CD4-positive, alpha-beta T cell treated with Interleukin-12 subunit alpha and Interleukin-12 subunit beta, for 1 hour (primary cell): Measurements from ENCODE around the gene GPBAR1.

Experiments
- DNase-seq: peaks from one replicate; pipeline ENCODE4 v3.0.0-alpha.2; 2020

Gene GPBAR1

DNA sequence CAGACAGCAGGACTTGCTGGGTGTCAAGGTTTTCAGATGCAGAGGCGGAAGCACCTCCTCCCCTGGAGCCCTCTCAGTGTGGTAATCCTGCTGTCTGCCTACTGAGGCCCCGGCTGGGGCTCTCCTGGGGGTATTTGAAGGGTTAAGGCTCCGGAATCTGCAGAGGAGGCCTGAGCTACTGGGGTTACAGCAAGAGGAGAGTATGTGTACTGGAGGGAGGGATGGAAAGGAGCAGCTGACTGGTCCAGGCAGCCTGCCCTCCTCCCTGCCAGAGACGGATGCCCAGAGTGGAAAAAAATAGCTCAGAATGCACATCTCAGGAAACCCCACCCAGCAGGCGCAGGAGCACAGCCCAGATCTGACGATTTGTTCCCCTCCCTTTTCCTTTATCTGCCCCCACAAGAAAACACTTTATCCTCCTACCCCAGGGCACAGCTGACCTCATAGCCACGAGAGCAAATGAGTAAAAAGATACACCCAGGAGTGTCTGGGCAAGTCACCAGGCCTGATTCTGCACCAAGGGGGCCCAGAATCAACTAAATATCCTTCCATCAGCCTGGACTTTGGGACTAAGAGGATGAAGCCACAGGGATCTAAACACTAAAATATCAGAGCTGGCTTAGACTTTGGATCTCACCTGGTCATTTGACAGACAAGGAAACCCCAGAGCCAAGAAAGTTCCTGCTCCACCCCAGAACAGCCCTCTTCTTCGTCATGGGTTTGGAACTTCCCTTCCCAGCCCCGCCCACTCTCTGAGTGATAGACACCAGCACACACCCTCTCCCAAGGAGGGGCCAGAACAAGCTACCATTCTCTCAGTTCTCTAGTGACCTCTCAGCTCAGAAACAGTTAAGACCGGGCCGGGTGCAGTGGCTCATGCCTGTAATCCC is 26.0 kb downstream of the GPBAR1 start:
- DNase-seq, result peak; percentile 91

DNA sequence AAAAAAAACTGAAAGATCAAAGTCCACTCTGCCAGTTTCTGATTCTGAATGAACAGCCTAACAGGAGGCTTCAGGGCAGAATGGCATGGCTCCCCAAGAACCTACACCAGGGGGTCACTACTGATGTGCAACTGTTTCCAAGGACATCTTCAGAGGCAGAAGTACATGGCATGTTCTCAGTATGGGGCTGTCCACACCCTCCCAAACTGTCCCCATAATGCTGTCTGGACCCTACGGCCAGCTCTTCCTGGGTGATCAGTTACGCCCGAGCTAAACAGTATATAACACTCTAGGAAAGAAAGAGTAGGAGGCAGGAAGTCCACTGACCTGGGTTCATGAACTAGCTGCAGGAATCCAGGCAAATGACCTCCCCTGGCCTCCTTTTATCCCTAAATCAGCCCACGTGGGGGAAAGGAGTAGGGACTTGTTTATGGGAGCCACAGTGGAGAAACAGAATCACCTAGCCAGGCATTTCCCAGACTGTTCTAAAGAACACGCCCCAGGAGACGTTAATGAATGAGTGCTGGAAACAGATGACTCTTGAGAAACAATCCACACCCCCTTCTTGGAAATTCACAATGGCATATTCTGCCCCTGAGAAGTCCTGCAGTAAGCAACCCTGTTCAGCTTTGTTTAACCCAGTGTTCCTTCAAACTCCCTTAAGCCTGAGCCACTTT is 29.0 kb downstream of the GPBAR1 start:
- DNase-seq, result no peak

DNA sequence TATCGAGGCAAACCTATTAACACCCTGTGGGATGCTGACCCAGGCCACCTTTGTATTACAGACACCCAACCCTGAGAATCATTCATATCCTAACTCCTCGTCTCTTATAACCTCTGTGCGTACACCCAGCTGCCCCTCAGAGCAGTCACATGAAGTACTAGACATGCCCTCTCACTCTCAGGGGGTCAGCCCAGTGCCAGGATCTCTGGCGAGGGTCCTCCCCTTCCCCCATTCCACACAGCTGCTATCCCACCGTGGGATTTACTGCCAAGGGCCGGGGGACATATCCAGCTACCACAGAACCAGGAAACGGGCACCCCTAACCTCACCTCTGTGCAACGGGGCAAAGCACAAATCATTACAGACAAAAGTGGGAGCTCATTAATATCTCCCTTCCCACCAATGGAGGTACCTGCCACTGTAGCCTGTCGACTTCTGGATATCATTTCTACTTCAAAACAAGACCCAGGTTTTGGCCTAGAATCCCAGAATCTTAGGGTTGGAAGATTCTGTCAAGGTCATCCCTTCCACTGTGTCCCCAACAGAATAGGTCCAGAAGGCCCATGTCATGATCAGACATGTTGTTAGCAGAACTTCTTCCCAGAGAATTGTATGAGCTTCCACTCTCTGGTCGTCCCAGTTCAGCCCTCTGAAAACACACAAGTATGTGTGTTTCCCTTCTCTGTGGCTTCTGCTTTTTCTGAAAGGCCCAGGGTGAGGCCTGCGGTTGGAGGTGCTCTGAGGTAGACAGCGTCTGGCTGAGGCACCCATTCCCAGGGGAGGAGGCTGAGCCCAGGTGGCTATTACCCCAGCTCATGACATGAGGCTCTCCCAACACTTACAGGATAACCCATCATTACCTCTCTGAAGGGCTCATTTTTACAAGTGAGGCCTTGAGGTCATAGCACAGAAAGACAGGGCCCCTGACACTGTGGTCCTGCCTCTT is 29.8 kb downstream of the GPBAR1 start:
- DNase-seq, result peak; percentile 72

DNA sequence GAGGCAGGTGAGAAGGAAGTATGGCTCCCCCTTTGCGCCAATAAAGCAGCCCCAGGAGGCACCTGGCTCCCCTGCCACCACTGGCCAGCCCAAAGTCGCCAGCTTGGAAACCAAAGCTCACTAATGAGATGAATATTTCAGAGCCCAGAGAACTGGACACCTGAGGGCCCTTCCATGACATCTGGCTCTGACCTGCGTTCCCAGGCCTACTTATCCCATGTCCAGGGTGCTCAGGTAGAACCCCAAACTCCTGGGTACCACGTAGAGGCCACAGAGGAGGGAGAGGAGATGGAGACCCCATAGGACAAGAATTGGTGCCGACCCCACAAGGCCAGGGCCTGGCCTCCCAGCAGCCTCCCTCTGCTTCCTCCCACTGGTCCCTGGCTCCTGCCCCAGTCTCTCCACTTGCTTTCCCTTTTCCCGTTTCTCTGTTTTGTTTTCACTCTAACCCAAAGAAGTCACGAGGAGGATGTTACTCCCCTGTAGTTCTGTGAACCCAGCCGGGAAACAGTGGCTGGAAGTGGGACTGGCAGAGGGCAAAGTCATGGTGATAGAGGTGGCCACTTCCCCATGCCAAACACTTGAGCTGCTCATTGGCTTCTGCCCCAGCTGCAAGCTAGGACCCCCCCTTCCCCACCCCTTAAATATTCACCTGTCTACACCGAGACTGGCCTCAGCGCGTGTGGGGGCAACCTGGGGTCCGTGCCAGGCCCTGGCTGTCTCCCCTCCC is 30.7 kb downstream of the GPBAR1 start:
- no peak for DNase-seq

DNA sequence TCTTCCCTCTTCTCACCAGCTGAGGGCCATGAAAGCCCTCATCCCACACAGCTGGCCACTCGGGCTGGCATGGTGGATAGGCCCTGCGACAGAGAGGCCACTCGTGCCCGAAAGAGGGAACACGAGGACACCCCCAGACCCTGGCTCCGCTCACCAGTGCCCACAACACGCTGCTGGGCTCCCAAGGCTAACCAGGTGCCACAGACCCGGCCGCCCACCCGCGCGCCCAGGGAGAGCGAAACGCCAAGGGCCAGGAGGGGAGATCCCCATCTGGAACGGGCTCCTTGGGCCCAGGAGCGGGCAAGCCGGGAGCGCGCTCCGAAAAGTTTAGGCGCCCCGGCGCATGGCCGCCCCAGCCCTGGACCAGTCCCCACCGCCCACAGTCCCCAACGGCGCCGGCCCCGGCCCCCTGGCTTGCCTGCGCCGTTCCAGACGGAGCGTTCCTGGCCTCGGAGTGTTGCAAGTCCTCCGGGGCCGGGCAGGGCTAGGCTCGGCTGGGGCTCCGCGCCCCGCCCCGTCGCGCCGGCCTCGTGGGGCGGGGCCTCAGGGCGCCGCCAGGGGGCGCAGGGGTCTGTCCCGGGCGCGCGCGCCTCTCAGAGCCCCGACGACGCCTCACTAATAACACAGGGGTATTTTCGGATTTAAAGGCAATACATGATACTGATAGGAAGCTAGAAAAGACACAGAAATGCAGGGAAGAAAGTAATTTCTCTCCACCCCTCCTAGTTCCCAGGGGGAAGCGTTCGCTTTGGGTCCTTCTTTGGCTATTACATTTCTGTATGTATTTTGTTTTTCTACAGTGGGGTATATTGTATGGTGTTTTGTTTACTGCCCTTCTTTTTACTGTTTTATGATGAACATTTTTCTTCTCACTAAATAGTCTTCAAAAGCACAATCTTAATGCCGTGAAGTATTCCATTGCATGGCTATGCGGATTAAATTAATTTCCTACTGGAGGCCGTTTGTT is 31.5 kb downstream of the GPBAR1 start, which contains the start of gene TMBIM1:
TSS of gene TMBIM1 (minus strand) at position 456 of the 967 bp plus-strand sequence. CDS start 10,362 bp downstream, outside the sequence.
- DNase-seq, result peak; percentile 88

DNA sequence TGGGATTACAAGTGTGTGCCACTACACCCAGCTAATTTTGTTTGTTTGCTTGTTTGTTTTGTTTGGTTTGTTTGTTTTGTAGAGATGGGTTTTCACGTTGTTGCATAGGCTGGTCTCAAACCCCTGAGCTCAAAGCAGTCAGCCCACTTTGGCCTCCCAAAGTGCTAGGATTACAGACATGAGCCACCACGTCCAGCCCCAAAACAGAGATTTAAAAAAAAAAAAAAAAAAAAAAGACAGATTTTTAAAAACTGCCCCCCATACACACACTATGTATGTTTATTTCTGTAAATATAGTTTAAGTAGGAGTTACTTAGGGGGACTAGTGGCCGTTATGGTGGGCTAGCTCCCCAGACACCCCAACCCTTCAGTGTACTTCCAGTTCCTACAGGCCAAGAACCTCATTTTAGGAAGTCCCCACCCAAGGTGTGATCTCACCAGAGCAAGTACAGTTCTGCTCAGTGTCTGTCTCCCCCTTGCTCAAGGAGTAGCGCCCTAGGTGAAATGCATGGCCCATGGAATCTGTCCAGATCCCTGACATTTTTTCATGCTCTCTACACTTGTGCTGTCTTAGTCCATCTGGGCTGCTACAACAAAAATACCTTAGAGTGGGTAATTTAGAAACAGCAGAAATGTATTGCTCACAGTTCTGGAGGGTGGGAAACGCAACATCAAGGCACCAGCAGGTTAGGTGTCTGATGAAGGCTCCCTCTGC is 33.1 kb downstream of the GPBAR1 start:
- DNase-seq, result no peak

DNA sequence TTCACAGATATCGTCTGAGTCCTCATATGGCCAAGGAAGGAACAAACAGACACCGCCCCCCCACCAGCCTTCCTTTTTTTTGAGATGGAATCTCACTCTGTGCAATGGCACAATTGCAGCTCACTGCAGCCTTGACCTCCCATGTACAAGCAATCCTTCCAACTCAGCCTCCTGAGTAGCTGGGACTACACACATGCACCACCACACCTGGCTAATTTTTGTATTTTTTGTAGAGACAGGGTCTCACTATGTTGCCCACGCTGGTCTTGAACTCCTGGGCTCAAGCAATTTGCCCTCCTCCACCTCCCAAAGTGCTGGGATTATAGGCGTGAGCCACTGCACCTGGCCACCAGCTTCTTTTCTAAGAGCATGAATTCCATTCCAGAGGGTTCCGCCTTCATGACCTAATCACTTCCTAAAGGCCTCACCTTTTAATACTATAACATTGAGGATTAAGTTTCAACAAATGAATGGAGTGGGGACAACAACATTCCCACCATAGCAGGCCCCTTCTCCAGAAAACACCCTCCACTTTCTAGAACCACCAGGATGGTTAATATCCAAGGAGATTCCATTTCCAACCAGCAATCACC is 33.7 kb downstream of the GPBAR1 start:
- DNase-seq, result no peak

DNA sequence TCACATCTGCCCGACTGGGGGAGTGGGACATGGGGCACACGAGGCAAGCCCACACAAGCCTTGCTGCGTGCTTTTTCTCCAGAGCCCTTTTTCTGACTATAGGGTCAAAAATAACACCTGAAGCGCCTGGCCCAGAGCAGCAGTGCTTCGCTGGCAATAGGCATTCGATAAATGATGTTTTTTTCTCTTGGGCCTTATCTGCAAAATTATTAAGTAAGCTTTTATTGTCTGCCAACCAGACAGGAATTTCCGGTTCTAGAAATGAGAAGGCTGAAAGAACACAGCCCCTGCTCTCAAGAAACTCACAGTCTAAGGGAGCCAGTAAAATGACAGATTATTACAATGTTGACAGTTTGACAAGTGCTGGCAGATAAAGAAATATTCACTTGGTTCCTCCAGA is 34.2 kb downstream of the GPBAR1 start:
- no peak for DNase-seq

DNA sequence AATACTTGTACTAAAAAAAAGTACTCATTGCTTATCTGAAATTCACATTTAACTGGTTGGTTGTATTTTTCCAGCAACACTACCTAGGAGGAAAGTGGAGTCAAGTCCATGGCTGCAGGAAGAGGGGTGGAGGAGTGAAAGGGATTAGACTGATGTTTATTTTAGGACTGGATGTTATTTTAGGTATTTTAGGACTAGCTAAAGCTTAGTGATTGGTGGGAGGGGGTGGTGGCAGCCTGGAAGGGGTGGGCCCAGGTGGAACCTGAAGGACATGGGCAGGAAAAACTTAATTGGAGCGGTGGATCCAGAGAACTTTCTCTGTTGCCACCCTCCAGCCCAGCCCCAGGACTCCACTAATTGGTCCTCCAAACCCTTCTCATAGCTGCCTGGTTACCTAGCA is 35.4 kb downstream of the GPBAR1 start:
- DNase-seq, result no peak

DNA sequence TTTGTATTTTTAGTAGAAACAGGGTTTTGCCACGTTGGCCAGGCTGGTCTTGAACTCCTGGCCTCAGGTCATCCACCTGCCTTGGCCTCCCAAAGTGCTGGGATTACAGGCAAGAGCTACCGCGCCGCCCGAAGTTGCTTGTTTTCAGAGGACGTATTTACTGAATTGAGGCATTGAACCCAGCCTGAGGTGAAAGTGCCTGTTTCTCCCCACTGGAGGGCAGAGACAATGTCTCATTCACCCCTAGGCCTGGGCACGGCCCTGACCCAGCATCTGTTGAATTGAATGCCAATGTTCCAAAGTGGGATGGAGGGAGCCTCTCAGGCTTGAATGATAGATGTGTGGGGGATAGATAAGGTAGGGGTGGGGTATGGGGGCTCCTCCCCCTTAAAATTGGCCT is 36.0 kb downstream of the GPBAR1 start:
- no peak for DNase-seq

DNA sequence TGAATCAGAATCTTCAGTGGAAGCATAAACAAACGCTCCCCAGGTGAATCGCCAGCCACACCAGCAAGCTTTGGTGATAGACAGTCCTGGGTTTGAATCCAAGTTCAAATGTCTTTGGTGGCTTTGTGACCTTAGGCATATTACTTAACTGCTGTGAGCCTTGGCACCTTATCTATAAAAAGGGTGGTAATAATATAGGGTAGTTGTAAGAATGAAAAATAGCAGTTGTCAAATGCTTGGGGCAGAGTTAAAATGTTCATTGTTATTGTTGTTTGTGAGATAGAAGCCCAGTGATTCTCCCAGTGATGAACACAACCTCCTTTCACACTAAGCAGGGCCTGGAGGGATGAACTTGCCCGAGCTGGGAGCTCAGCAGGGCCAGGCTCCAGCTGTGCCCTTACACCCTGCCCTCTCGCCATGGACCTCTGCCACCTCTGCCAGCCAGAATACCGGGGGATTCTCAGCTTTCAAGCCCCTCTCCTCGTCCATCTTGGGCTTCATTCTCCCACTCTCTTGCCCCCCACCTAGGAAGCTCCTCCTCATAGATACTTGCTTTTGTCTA is 37.6 kb downstream of the GPBAR1 start:
- no peak for DNase-seq

DNA sequence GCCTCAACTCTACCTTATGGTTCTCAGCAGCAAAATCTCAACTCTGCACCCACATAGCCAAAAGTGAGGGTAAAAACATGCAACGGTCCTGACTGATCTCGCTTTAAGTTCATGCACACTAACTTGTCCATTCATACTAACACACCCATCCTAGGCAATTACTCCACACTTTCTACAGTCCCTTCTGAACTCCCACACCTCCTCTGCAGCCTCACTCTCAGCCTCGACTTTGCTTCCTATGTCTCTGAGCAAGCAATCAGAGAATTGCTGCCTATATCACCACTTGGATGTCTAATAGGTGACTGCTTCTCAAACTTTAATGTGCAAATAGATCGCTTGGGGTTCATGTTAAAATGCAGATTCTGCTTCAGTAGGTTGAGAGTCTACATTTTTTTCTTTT is 39.3 kb downstream of the GPBAR1 start:
- DNase-seq, result no peak

DNA sequence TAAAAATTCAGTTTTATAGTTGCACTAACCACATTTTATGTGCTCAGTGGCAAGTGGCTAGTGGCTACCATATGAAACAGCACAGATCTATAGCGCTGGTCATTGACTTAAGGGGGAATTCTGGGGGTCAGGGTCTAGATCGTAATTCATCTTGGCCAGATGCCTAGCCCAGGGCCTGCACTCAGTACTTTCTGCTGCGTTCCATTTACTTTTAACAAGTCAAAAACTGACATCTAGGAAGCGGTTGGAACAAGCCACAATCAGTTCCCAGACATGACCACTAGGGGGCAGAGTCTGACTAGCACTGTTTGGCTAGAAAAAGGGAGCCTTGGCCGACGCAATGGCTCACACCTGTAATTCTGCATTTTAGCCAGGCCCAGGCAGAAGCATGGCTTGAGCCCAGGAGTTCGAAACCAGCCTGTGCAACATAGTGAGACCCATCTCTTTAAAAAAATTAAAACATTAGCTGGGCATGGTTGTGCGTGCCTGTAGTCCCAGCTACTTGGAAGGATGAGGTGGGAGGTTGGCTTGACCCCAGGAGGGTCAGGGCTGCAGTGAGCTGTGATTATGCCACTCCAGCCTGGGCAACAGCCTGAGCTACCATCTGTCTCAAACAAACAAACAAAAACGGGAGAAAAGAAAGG is 40.5 kb downstream of the GPBAR1 start:
- peak; percentile 91 for DNase-seq

DNA sequence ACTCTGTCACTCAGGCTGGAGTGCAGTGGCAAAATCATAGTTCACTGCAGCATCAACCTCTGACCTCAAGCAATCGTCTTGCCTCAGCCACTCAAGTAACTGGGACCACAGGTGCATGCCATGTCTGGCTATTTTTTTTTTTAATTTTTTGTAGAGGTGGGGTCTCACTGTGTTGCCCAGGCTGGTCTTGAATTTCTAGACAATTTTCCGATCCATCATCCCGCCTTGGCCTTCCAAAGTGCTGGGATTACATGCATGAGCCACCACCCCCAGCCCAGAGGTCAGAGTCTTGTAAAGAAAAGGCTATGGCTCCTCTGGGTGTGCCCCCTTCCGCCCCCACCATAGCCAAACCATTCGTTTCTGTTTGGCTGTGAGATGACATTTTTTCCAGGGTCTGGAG is 44.6 kb downstream of the GPBAR1 start:
- DNase-seq, result no peak

DNA sequence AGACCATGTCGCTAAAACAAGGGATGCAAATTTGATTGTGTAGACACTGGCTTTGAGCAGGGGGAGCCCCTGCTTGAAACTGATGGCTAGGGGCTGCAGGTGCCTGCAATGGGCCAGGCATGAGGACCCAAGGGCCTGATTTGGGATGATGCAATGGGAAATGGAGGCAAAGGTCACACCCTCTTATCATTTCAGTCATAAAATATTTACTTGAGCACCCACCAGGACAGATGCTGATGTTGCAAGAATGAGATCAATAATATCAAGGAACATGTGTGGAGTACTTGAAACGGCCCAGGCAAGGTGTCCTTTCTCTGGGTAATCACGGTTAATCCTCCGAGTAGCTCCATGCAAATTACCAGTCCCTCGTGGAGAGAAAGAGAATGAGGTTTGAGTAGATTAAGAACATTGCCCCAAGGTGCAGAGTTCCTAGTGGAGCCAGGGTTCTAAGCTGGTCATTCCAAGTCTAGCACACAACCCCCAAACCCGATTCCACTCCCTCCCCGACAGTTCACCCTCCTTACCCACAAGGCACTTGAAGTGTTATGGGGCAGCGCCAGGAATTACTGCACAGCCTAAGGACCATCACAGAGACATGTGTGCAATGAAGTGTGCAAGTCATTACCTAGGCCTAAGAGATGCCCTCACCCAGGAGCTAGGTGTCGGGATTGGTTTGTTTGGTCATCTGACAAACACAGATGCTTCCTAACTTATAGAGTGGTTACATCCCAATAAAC is 45.5 kb downstream of the GPBAR1 start:
- no peak for DNase-seq

DNA sequence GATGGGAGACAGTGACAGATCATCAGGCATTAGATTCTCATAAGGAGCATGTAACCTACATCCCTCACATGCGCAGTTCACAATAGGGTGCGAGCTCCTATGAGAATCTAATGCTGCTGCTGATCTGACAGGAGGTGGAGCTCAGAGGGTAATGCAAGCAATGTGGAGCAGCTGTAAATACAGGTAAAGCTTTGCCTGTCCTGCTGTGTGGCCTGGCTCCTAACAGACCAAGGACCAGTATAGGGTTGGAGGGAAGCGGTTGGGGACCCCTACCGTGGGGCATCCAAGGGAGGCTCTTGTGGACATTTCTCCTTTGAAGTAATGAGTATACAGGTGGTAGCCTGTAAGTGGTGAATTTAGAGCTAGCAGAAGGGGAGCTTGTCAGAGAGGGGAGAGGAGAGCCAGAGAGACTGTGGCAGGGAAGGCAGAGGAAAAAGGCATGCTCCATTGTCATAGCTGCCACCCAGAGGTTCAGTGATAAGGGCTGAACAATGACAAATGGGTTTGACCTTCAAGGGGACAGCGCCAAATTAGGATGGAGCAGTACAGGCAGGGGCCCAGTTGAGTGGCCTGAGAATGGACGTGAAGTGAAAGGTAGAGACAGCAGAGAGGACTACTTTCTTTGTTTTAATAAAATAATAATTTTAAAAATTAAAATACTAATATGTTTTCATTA is 46.7 kb downstream of the GPBAR1 start:
- no peak for DNase-seq

DNA sequence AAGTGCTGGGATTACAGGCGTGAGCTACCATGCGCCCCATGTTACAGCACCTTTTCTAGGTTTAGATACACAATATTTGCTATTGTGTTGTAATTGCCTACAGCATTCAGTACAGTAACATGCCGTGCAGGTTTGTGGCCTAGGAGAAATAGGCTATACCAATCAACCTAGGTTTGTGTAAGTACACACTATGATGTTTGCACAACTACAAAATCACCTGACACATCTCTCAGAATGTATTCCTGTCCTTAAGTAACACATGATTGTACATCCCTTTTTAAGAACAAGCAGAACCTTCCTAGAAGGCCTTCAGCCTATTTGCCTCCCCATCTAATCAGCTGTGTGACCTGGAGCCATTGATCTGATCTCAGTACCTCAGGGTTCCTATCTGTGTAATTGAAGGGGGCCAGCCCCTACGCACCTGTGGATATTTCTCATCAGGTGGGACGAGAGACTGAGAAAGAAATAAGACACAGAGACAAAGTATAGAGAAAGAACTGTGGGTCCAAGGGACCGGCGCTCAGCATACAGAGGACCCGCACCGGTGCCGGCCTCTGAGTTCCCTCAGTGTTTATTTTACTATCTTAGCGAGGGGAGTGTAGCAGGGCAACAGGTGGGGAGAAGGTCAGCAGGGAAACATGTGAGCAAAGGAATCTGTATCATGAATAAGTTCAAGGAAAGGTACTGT is 50.2 kb downstream of the GPBAR1 start:
- no peak for DNase-seq
